ENCODE measurements around the gene ADAMTS8. TPM values are rescaled to one million over a fixed set of nuclear protein-coding genes. Genes with fewer than 3 reads are reported as not detected.

ADAMTS8 gene
- total RNA-seq, 1 donor from 2014 or later: not detected

- no peak overlapping the region for H3K4me3 Mint-ChIP-seq
- H3K4me1 Mint-ChIP-seq: peaks cover 19% of the 10 kb centered on the region
- no peaks in the 10 kb centered on the region for H3K36me3 Mint-ChIP-seq (ENCODE audit: low read depth)
- no peak overlapping the region for H3K27ac Mint-ChIP-seq
- intact Hi-C loops (cut with micrococcal nuclease): no loop called here
- no peak for DNase-seq
- no peaks in the 10 kb centered on the region for H3K9me3 Mint-ChIP-seq
- peaks cover 33% of the 10 kb centered on the region for H3K27me3 Mint-ChIP-seq
Measured at GRCh38 chr11:130399196-130399595, 29.2 kb downstream of the ADAMTS8 start.

- H3K27ac Mint-ChIP-seq: no peak overlapping the region
- H3K4me1 Mint-ChIP-seq: peaks cover 13% of the 10 kb centered on the region
- H3K4me3 Mint-ChIP-seq: no peak overlapping the region
- intact Hi-C loops (cut with micrococcal nuclease): no loop called here
- H3K9me3 Mint-ChIP-seq: no peaks in the 10 kb centered on the region
- H3K36me3 Mint-ChIP-seq (ENCODE audit: low read depth): no peaks in the 10 kb centered on the region
- H3K27me3 Mint-ChIP-seq: peaks cover 29% of the 10 kb centered on the region
- DNase-seq: no peak
Measured at GRCh38 chr11:130397780-130398179, 30.6 kb downstream of the ADAMTS8 start.

- Mint-ChIP-seq H3K4me1 (peaks cover 15% of the 10 kb centered on the region), H3K9me3 (no peaks in the 10 kb centered on the region), H3K27ac (no peak overlapping the region), H3K4me3 (no peak overlapping the region), H3K27me3 (peaks cover 35% of the 10 kb centered on the region), H3K36me3 (ENCODE audit: low read depth) (no peaks in the 10 kb centered on the region)
- intact Hi-C loops (cut with micrococcal nuclease): no loop called here
- no peak for DNase-seq
Measured at GRCh38 chr11:130396965-130397364, 31.4 kb downstream of the ADAMTS8 start.

- Mint-ChIP-seq H3K27me3 (peaks cover 25% of the 10 kb centered on the region), H3K36me3 (ENCODE audit: low read depth) (no peaks in the 10 kb centered on the region), H3K27ac (no peak overlapping the region), H3K4me1 (peaks cover 3% of the 10 kb centered on the region), H3K4me3 (no peak overlapping the region), H3K9me3 (no peaks in the 10 kb centered on the region)
- DNase-seq: no peak
- intact Hi-C loops (cut with micrococcal nuclease): no loop called here
Measured at GRCh38 chr11:130394615-130395014, 33.8 kb downstream of the ADAMTS8 start.

- Mint-ChIP-seq H3K4me1 (peaks cover 16% of the 10 kb centered on the region), H3K27ac (no peak overlapping the region), H3K9me3 (no peaks in the 10 kb centered on the region), H3K36me3 (ENCODE audit: low read depth) (no peaks in the 10 kb centered on the region), H3K4me3 (no peak overlapping the region), H3K27me3 (peaks cover 12% of the 10 kb centered on the region)
- intact Hi-C loops (cut with micrococcal nuclease): no loop called here
- DNase-seq: no peak
Measured at GRCh38 chr11:130391711-130392110, 36.7 kb downstream of the ADAMTS8 start.

- H3K9me3 Mint-ChIP-seq: no peaks in the 10 kb centered on the region
- intact Hi-C loops (cut with micrococcal nuclease): no loop called here
- H3K27me3 Mint-ChIP-seq: peaks cover 9% of the 10 kb centered on the region
- DNase-seq: no peak
- no peak overlapping the region for H3K4me3 Mint-ChIP-seq
- peaks cover 16% of the 10 kb centered on the region for H3K4me1 Mint-ChIP-seq
- no peak overlapping the region for H3K27ac Mint-ChIP-seq
- H3K36me3 Mint-ChIP-seq (ENCODE audit: low read depth): no peaks in the 10 kb centered on the region
Measured at GRCh38 chr11:130390071-130390758, 38.2 kb downstream of the ADAMTS8 start.

GRCh38 chr11:130389335-130389935, 39.0 kb downstream of the ADAMTS8 start:
- H3K4me1 Mint-ChIP-seq: peaks cover 16% of the 10 kb centered on the region
- H3K27ac Mint-ChIP-seq: no peak overlapping the region
- intact Hi-C loops (cut with micrococcal nuclease): no loop called here
- DNase-seq: no peak
- no peak overlapping the region for H3K4me3 Mint-ChIP-seq
- H3K9me3 Mint-ChIP-seq: no peaks in the 10 kb centered on the region
- H3K36me3 Mint-ChIP-seq (ENCODE audit: low read depth): no peaks in the 10 kb centered on the region
- H3K27me3 Mint-ChIP-seq: peaks cover 9% of the 10 kb centered on the region

GRCh38 chr11:130388607-130389205, 39.7 kb downstream of the ADAMTS8 start:
- H3K9me3 Mint-ChIP-seq: no peaks in the 10 kb centered on the region
- peak; percentile 71 for DNase-seq
- no peaks in the 10 kb centered on the region for H3K36me3 Mint-ChIP-seq (ENCODE audit: low read depth)
- peaks cover 8% of the 10 kb centered on the region for H3K27me3 Mint-ChIP-seq
- H3K27ac Mint-ChIP-seq: no peak overlapping the region
- H3K4me3 Mint-ChIP-seq: peak overlapping the region; percentile 49
- intact Hi-C loops (cut with micrococcal nuclease): no loop called here
- peaks cover 16% of the 10 kb centered on the region for H3K4me1 Mint-ChIP-seq

GRCh38 chr11:130386056-130386455, 42.4 kb downstream of the ADAMTS8 start:
- peaks cover 17% of the 10 kb centered on the region for H3K4me1 Mint-ChIP-seq
- no peak for DNase-seq
- no peak overlapping the region for H3K4me3 Mint-ChIP-seq
- H3K27ac Mint-ChIP-seq: no peak overlapping the region
- no peaks in the 10 kb centered on the region for H3K9me3 Mint-ChIP-seq
- H3K36me3 Mint-ChIP-seq (ENCODE audit: low read depth): no peaks in the 10 kb centered on the region
- intact Hi-C loops (cut with micrococcal nuclease): no loop called here
- H3K27me3 Mint-ChIP-seq: peaks cover 2% of the 10 kb centered on the region

- intact Hi-C loops (cut with micrococcal nuclease): no loop called here
- Mint-ChIP-seq H3K9me3 (no peaks in the 10 kb centered on the region), H3K4me1 (peaks cover 8% of the 10 kb centered on the region), H3K27ac (no peak overlapping the region), H3K27me3 (no peaks in the 10 kb centered on the region), H3K36me3 (ENCODE audit: low read depth) (no peaks in the 10 kb centered on the region), H3K4me3 (no peak overlapping the region)
- DNase-seq: no peak
Measured at GRCh38 chr11:130383344-130384211, 44.8 kb downstream of the ADAMTS8 start.

GRCh38 chr11:130381317-130381716, 47.1 kb downstream of the ADAMTS8 start:
- Mint-ChIP-seq H3K27ac (no peak overlapping the region), H3K4me1 (peaks cover 3% of the 10 kb centered on the region), H3K27me3 (peaks cover 3% of the 10 kb centered on the region), H3K9me3 (no peaks in the 10 kb centered on the region), H3K4me3 (no peak overlapping the region), H3K36me3 (ENCODE audit: low read depth) (no peaks in the 10 kb centered on the region)
- intact Hi-C loops (cut with micrococcal nuclease): no loop called here
- no peak for DNase-seq

GRCh38 chr11:130380778-130381177, 47.6 kb downstream of the ADAMTS8 start:
- DNase-seq: no peak
- Mint-ChIP-seq H3K9me3 (no peaks in the 10 kb centered on the region), H3K4me3 (no peak overlapping the region), H3K4me1 (peaks cover 3% of the 10 kb centered on the region), H3K27me3 (peaks cover 3% of the 10 kb centered on the region), H3K36me3 (ENCODE audit: low read depth) (no peaks in the 10 kb centered on the region), H3K27ac (no peak overlapping the region)
- intact Hi-C loops (cut with micrococcal nuclease): no loop called here

GRCh38 chr11:130379276-130379675, 49.1 kb downstream of the ADAMTS8 start:
- Mint-ChIP-seq H3K27ac (no peak overlapping the region), H3K9me3 (no peaks in the 10 kb centered on the region), H3K4me1 (peaks cover 3% of the 10 kb centered on the region), H3K36me3 (ENCODE audit: low read depth) (no peaks in the 10 kb centered on the region), H3K27me3 (peaks cover 3% of the 10 kb centered on the region), H3K4me3 (no peak overlapping the region)
- intact Hi-C loops (cut with micrococcal nuclease): no loop called here
- DNase-seq: no peak
